Fibroblast of the aortic adventitia (primary cell): Measurements from ENCODE around the gene GRIK1. TPM values are rescaled to one million over a fixed set of nuclear protein-coding genes. Genes with fewer than 3 reads are reported as not detected.

Source experiments
- DNase-seq: peaks from one replicate; pipeline ENCODE4 v3.0.0-alpha.2; 2010; ENCODE audit warnings: low read depth
- H3K4me3 ChIP-seq: 2 replicates; pipeline ENCODE4 v1.5.1; 2011; ENCODE audit warnings: low read depth, mild to moderate bottlenecking, control low read depth, low read length, moderate library complexity
- total RNA-seq: library from RNA; depleted of rRNA; stranded (reverse); fragments of >200 nt; gene quantifications from 2 replicates; pipeline ENCODE4 v1.2.3, GENCODE V29; 2012; ENCODE audit warnings: low replicate concordance
- TF ChIP-seq, protein P1 (sequence below): IDR thresholded peaks from 2 replicates; pipeline ENCODE4 v1.5.1; 2011; ENCODE audit warnings: mild to moderate bottlenecking, low read length, control low read depth, inconsistent platforms; ENCODE audit not compliant: insufficient read depth

The GRIK1 gene
- total RNA-seq, 1 donor: 0.81 TPM

DNA sequence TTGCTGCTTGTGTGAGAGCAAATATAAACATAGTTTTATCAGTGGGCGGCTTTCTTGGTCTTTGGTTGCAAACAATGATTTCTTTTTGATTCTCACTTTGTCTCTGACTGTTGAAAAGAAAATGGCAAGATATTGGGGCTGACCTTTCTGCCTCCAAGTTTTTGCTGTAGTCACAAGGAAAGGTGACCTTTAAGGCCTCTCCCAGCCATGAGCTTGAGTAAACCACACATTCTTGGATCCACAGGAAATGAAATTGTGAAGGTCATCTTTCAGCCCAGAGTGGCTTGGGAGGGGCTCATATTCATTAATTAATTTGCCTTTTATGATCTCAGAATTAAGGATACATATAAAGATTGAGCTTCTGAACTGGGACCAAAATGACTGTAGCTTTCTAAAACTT, 399.5 kb downstream of the GRIK1 start:
- TF ChIP-seq, protein P1, sequence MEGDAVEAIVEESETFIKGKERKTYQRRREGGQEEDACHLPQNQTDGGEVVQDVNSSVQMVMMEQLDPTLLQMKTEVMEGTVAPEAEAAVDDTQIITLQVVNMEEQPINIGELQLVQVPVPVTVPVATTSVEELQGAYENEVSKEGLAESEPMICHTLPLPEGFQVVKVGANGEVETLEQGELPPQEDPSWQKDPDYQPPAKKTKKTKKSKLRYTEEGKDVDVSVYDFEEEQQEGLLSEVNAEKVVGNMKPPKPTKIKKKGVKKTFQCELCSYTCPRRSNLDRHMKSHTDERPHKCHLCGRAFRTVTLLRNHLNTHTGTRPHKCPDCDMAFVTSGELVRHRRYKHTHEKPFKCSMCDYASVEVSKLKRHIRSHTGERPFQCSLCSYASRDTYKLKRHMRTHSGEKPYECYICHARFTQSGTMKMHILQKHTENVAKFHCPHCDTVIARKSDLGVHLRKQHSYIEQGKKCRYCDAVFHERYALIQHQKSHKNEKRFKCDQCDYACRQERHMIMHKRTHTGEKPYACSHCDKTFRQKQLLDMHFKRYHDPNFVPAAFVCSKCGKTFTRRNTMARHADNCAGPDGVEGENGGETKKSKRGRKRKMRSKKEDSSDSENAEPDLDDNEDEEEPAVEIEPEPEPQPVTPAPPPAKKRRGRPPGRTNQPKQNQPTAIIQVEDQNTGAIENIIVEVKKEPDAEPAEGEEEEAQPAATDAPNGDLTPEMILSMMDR: no peak
- no peak overlapping the region for H3K4me3 ChIP-seq
- no peak for DNase-seq

DNA sequence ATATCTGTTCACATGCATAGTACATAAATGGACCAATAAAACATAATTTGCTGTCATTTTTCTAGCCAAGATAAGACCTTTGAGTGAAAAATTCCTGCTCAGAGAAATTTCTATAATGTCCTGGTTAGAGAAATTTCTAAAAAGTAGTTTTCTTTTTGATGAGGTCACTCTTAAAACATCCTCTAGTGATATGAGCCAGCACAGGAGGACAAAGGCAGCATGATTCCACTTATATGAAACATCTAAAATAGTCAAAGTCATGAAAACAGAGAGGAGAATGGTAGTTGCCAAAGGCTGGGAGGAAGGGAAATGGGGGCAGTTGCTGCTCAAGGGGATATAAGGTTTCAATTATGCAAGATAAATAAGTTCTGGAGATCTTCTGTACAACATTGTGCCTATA, 401.7 kb downstream of the GRIK1 start:
- no peak overlapping the region for H3K4me3 ChIP-seq
- peak; percentile 72 for DNase-seq
- TF ChIP-seq, protein P1: no peak

DNA sequence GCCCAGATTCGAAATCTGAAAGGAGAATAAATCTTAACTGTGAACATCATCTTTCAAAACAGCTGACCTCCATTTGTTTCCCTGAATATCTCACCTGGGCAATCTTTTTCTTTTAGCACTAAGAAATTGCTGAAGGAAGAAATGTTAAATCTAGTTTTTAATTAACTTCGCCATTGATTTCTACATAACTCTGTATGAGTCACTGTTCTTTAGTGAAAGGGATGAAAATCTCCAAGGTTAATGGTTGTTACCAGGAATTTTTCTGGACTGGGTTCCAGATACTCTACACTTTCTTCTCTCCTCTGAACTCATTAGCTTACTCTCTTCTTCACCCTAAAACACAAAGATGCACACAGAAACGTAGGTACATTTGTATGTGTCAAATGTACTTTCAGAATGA, 405.3 kb downstream of the GRIK1 start:
- TF ChIP-seq, protein P1: no peak
- H3K4me3 ChIP-seq: no peak overlapping the region
- no peak for DNase-seq

DNA sequence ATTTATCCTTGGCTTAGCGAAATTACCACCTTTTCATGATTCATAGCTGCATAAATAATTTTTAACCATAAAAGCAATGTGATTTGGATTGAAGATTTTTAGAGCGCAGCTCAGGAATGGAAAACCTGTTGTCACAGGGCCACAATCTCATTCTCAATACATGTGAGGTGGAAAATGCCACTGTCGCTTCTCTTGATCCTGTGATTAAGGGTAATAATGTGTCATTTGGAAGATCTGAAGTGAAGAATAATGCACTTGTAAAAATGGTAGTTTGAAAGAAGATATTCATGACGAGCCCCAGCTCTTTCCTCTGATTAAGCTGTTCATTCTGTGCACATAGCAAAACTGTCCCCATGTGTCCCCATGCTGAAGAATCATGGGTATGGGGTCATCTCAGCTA, 410.7 kb downstream of the GRIK1 start:
- TF ChIP-seq, protein P1: no peak
- no peak for DNase-seq
- H3K4me3 ChIP-seq: no peak overlapping the region

DNA sequence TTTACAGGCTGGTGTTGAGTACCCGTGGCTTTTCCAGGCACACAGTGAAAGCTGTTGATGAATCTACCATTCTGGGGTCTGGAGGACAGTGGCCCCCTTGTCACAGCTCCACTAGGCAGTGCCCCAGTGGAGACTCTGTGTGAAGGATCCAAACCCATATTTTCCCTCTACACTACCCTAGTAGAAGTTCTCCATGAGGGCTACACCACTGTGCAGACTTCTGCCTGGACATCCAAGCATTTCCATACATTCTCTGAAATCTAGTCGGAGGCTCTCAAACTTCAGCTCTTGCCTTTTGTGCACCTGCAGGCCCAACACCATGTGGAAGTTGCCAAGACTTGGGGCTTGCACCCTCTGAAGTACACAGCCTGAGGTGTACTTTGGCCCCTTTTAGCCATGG, 413.3 kb downstream of the GRIK1 start:
- no peak for DNase-seq
- H3K4me3 ChIP-seq: no peak overlapping the region
- TF ChIP-seq, protein P1: no peak

DNA sequence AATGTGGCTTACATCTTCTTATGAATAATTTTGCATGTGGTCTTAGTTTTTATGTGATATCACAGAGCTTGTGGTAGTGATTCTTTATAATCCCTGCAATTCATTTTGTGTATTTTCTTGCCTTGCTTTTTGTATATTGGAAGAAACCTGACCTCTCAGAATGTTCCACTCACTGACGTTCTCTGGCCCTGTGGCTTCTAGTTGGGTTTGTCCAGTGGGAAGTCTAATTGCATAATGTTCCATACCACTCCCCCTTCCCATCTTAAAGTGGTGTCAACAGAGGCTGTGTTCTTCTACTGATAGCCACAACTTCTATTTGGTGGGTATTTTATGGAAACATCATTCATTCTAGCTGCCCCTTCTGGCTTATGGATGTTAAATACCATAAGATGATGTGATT, 415.7 kb downstream of the GRIK1 start:
- TF ChIP-seq, protein P1: no peak
- no peak overlapping the region for H3K4me3 ChIP-seq
- DNase-seq: no peak

DNA sequence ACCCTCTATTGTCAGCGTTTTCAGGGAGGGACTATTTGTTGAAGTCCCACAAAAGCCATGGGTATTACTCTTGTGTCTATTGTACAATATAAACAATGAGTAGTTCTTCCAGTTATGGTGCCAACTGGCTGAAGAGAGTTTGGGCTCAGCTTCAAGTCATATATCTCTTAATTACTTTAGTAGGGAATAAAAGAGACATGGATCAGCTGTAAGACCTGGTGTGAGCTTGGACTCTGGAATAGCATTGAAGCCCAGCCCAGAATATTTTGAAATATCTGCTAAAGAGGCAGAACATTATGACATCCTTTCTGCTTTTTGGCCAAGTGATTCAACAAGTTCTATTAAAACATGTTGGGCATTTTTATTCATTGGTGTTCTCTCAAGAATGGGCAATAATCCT, 416.1 kb downstream of the GRIK1 start:
- TF ChIP-seq, protein P1: no peak
- no peak overlapping the region for H3K4me3 ChIP-seq
- peak; percentile 92 for DNase-seq
